Chondrocyte (in vitro differentiated cells): ENCODE data around the gene STK11. TPM values are rescaled to one million over a fixed set of nuclear protein-coding genes. Genes with fewer than 3 reads are reported as not detected.

Experiments
- DNase-seq: peaks from one replicate; pipeline ENCODE4 v3.0.0; 2021; ENCODE audit warnings: mixed read lengths, low spot score
- H3K27ac Mint-ChIP-seq: one replicate; pipeline ENCODE4 v1.8.0; 2021; ENCODE audit warnings: mild to moderate bottlenecking, moderate library complexity, mixed read lengths; ENCODE audit not compliant: unreplicated experiment
- H3K27me3 Mint-ChIP-seq: 2 replicates; pipeline ENCODE4 v1.8.0; 2021; ENCODE audit warnings: low read depth, mixed read lengths
- H3K36me3 Mint-ChIP-seq: 2 replicates; pipeline ENCODE4 v1.8.0; 2021; ENCODE audit warnings: low read depth, mixed read lengths
- H3K4me1 Mint-ChIP-seq: 2 replicates; pipeline ENCODE4 v1.8.0; 2021; ENCODE audit warnings: low read depth, mild to moderate bottlenecking, mixed read lengths
- H3K4me3 Mint-ChIP-seq: one replicate; pipeline ENCODE4 v1.8.0; 2021; ENCODE audit warnings: mild to moderate bottlenecking, moderate library complexity, mixed read lengths; ENCODE audit not compliant: unreplicated experiment
- H3K9me3 Mint-ChIP-seq: 2 replicates; pipeline ENCODE4 v1.8.0; 2021; ENCODE audit warnings: low read depth, mixed read lengths
- CTCF ChIP-seq: fragments of 200-600 bp; sonication (generic); IDR thresholded peaks from 2 replicates; pipeline ENCODE4 v1.5.0; 2021; ENCODE audit warnings: antibody characterized with exemption, mild to moderate bottlenecking, moderate library complexity
- total RNA-seq: library from RNA; stranded (reverse); gene quantifications from 3 replicates; pipeline ENCODE4 v1.2.1, GENCODE V29; 2021

The STK11 gene
- total RNA-seq, 1 donor from 2014 or later: 42.3 TPM

GRCh38 chr19:1158885-1159448 is 46.6 kb upstream of the STK11 start:
- peaks cover 13% of the 10 kb centered on the region for H3K4me1 Mint-ChIP-seq
- H3K27me3 Mint-ChIP-seq: no peaks in the 10 kb centered on the region
- H3K4me3 Mint-ChIP-seq: no peak overlapping the region
- DNase-seq: no peak
- no peak for TF ChIP-seq CTCF
- no peaks in the 10 kb centered on the region for H3K9me3 Mint-ChIP-seq
- H3K27ac Mint-ChIP-seq: no peak overlapping the region
- no peaks in the 10 kb centered on the region for H3K36me3 Mint-ChIP-seq

GRCh38 chr19:1159864-1160595 is 45.5 kb upstream of the STK11 start:
- no peak for TF ChIP-seq CTCF
- peaks cover 9% of the 10 kb centered on the region for H3K4me1 Mint-ChIP-seq
- no peak overlapping the region for H3K27ac Mint-ChIP-seq

GRCh38 chr19:1161716-1162115 is 43.9 kb upstream of the STK11 start:
- Mint-ChIP-seq H3K4me3 (no peak overlapping the region), H3K4me1 (peaks cover 5% of the 10 kb centered on the region), H3K36me3 (no peaks in the 10 kb centered on the region), H3K27ac (peak overlapping the region; percentile 12), H3K27me3 (no peaks in the 10 kb centered on the region), H3K9me3 (no peaks in the 10 kb centered on the region)
- DNase-seq: no peak
- no peak for TF ChIP-seq CTCF

More at GRCh38 chr19:1159864-1160595, 45.5 kb upstream of the STK11 start:
- no peaks in the 10 kb centered on the region for H3K36me3 Mint-ChIP-seq
- H3K4me3 Mint-ChIP-seq: no peak overlapping the region
- H3K9me3 Mint-ChIP-seq: no peaks in the 10 kb centered on the region
- H3K27me3 Mint-ChIP-seq: no peaks in the 10 kb centered on the region
- peak; percentile 88 for DNase-seq

- peaks cover 5% of the 10 kb centered on the region for H3K4me1 Mint-ChIP-seq
- H3K36me3 Mint-ChIP-seq: no peaks in the 10 kb centered on the region
- H3K27ac Mint-ChIP-seq: no peak overlapping the region
- TF ChIP-seq CTCF: no peak
- H3K27me3 Mint-ChIP-seq: no peaks in the 10 kb centered on the region
- no peaks in the 10 kb centered on the region for H3K9me3 Mint-ChIP-seq
- H3K4me3 Mint-ChIP-seq: no peak overlapping the region
- peak; percentile 82 for DNase-seq
These were observed 42.9 kb upstream of the STK11 start for GRCh38 chr19:1162404-1163282.

GRCh38 chr19:1163283-1163933 is 42.2 kb upstream of the STK11 start:
- no peaks in the 10 kb centered on the region for H3K36me3 Mint-ChIP-seq

More at GRCh38 chr19:1163283-1163933, 42.2 kb upstream of the STK11 start:
- peak; percentile 91 for DNase-seq
- H3K4me3 Mint-ChIP-seq: no peak overlapping the region
- no peaks in the 10 kb centered on the region for H3K9me3 Mint-ChIP-seq
- no peaks in the 10 kb centered on the region for H3K27me3 Mint-ChIP-seq
- peaks cover 5% of the 10 kb centered on the region for H3K4me1 Mint-ChIP-seq
- TF ChIP-seq CTCF: no peak
- H3K27ac Mint-ChIP-seq: no peak overlapping the region
